ENCODE data around the gene ARHGAP19.

The ARHGAP19 gene

DNA sequence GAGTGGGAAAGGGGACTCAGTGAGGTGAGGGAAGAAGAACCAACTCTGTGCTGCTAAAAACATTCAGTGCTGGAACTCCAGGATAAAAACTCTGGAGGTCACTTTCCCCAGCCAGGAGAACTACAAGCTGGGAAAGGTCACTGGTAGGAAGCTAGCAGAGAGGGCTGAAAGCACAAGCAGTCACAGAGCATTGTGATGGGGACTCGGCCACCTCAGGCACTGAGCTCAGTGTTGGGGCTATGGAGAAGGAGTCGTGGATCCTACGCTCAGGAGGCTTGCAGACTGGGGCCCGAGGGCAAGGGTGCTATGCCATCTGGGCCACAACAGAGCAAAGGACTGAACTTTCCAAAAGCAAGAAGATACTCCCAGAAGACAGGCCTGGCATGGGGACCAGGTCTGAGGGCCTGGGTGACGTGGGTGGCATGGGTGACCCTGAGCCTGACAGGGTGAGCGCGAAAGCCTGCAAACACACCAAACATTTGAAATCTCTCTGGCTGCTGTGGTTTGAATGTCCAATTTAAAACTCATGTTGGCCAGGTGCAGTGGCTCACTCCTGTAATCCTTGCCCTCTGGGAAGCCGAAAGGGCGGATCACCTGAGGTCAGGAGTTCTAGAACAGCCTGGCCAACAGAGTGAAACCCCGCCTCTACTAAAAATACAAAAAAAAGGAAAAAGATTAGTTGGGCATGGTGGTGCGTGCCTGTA, 9.8 kb upstream of the ARHGAP19 start:
- TF ChIP-seq EZH2 (IDR thresholded peaks at IDR 0.05; ENCODE audit: borderline replicate concordance, low read length), result no peak
- TF ChIP-seq, protein P1, sequence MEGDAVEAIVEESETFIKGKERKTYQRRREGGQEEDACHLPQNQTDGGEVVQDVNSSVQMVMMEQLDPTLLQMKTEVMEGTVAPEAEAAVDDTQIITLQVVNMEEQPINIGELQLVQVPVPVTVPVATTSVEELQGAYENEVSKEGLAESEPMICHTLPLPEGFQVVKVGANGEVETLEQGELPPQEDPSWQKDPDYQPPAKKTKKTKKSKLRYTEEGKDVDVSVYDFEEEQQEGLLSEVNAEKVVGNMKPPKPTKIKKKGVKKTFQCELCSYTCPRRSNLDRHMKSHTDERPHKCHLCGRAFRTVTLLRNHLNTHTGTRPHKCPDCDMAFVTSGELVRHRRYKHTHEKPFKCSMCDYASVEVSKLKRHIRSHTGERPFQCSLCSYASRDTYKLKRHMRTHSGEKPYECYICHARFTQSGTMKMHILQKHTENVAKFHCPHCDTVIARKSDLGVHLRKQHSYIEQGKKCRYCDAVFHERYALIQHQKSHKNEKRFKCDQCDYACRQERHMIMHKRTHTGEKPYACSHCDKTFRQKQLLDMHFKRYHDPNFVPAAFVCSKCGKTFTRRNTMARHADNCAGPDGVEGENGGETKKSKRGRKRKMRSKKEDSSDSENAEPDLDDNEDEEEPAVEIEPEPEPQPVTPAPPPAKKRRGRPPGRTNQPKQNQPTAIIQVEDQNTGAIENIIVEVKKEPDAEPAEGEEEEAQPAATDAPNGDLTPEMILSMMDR (IDR thresholded peaks at IDR 0.05; ENCODE audit: low read length), result no peak
- Histone ChIP-seq H3K9me2 (ENCODE audit: low read depth, low read length) (no peaks in the 10 kb centered on the region), H3K36me3 (ENCODE audit: insufficient read depth, low read length) (no peaks in the 10 kb centered on the region), H3K27me3 (ENCODE audit: insufficient read depth, low read length) (no peaks in the 10 kb centered on the region), H3K9ac (ENCODE audit: low read length) (no peak overlapping the region), H3F3A (ENCODE audit: insufficient read depth, low read length) (no peaks in the 10 kb centered on the region), H3K79me2 (ENCODE audit: insufficient read depth, low read length) (no peaks in the 10 kb centered on the region), H3K4me2 (ENCODE audit: low read length) (no peak overlapping the region), H2AFZ (ENCODE audit: low read length) (no peak overlapping the region), H3K4me1 (ENCODE audit: insufficient read depth, low read length, severe bottlenecking) (no peaks in the 10 kb centered on the region), H3K27ac (ENCODE audit: low read depth, low read length, poor library complexity, severe bottlenecking) (no peak overlapping the region), H3K4me3 (ENCODE audit: low read depth, low read length, poor library complexity, severe bottlenecking) (no peak overlapping the region), H4K20me1 (ENCODE audit: insufficient read depth, low read length) (no peaks in the 10 kb centered on the region), H3K9me3 (ENCODE audit: low read length) (no peaks in the 10 kb centered on the region)

DNA sequence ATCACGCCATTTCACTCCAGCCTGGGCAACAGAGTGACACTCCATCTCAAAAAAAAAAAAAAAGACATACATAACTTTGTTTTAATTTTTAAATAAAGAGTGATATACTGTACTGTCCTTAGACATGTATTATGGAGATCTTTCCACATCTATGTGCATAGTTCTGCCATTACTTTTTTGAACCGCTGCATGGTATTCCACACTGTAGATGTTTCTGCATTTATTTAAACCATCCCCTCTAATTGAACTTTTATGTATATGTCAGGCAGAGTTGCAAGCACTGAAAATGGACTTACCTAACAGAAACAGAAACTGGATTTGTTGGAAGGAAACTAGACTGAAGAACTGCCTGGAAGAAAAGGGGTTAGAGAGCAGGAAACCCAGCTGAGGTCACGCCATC, 8.5 kb upstream of the ARHGAP19 start:
- no peak overlapping the region for H3K9ac ChIP-seq (ENCODE audit: low read length)
- no peaks in the 10 kb centered on the region for H3F3A ChIP-seq (ENCODE audit: insufficient read depth, low read length)
- H4K20me1 ChIP-seq (ENCODE audit: insufficient read depth, low read length), result no peaks in the 10 kb centered on the region
- H3K27me3 ChIP-seq (ENCODE audit: insufficient read depth, low read length), result no peaks in the 10 kb centered on the region
- H3K9me2 ChIP-seq (ENCODE audit: low read depth, low read length), result no peaks in the 10 kb centered on the region
- H3K9me3 ChIP-seq (ENCODE audit: low read length), result no peaks in the 10 kb centered on the region
- no peak overlapping the region for H3K27ac ChIP-seq (ENCODE audit: low read depth, low read length, poor library complexity, severe bottlenecking)
- no peaks in the 10 kb centered on the region for H3K36me3 ChIP-seq (ENCODE audit: insufficient read depth, low read length)
- no peak for TF ChIP-seq EZH2 (IDR thresholded peaks at IDR 0.05; ENCODE audit: borderline replicate concordance, low read length)
- TF ChIP-seq, protein P1 (IDR thresholded peaks at IDR 0.05; ENCODE audit: low read length), result no peak
- H3K4me2 ChIP-seq (ENCODE audit: low read length), result no peak overlapping the region
- no peaks in the 10 kb centered on the region for H3K4me1 ChIP-seq (ENCODE audit: insufficient read depth, low read length, severe bottlenecking)
- H2AFZ ChIP-seq (ENCODE audit: low read length), result no peak overlapping the region
- no peaks in the 10 kb centered on the region for H3K79me2 ChIP-seq (ENCODE audit: insufficient read depth, low read length)
- H3K4me3 ChIP-seq (ENCODE audit: low read depth, low read length, poor library complexity, severe bottlenecking), result no peak overlapping the region

DNA sequence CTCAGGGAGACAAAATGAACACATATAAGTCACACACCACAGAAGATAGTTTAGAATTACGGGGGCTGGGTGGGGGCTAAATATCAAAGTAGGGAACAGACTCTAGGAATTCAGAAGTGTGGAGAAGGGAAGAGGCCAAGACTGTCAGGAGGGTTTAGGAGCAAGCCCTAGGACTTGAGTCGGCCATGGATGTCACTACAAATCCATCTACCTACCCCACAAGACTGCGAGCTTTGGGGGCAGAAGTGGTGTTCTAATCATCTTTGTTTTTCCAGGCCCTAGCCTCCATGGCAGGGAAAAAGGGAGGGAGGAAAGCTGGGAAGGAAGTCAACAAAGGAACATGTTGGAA, 5.8 kb upstream of the ARHGAP19 start:
- TF ChIP-seq, protein P1 (IDR thresholded peaks at IDR 0.05; ENCODE audit: low read length), result no peak
- TF ChIP-seq EZH2 (IDR thresholded peaks at IDR 0.05; ENCODE audit: borderline replicate concordance, low read length), result no peak
- H3K9ac ChIP-seq (ENCODE audit: low read length), result no peak overlapping the region
- H3K27ac ChIP-seq (ENCODE audit: low read depth, low read length, poor library complexity, severe bottlenecking), result no peak overlapping the region
- H2AFZ ChIP-seq (ENCODE audit: low read length), result no peak overlapping the region
- no peaks in the 10 kb centered on the region for H3K27me3 ChIP-seq (ENCODE audit: insufficient read depth, low read length)
- no peaks in the 10 kb centered on the region for H3K9me3 ChIP-seq (ENCODE audit: low read length)
- H3K4me3 ChIP-seq (ENCODE audit: low read depth, low read length, poor library complexity, severe bottlenecking), result no peak overlapping the region
- H4K20me1 ChIP-seq (ENCODE audit: insufficient read depth, low read length), result no peaks in the 10 kb centered on the region
- no peaks in the 10 kb centered on the region for H3K36me3 ChIP-seq (ENCODE audit: insufficient read depth, low read length)
- no peaks in the 10 kb centered on the region for H3K4me1 ChIP-seq (ENCODE audit: insufficient read depth, low read length, severe bottlenecking)
- no peaks in the 10 kb centered on the region for H3K79me2 ChIP-seq (ENCODE audit: insufficient read depth, low read length)
- H3F3A ChIP-seq (ENCODE audit: insufficient read depth, low read length), result no peaks in the 10 kb centered on the region
- H3K9me2 ChIP-seq (ENCODE audit: low read depth, low read length), result no peaks in the 10 kb centered on the region
- H3K4me2 ChIP-seq (ENCODE audit: low read length), result no peak overlapping the region
